ENCODE data around the gene SLC2A11. TPM values are rescaled to one million over a fixed set of nuclear protein-coding genes. Genes with fewer than 3 reads are reported as not detected.

Gene SLC2A11
- total RNA-seq, 1 donor from 2014 or later = 9.2 TPM

DNA sequence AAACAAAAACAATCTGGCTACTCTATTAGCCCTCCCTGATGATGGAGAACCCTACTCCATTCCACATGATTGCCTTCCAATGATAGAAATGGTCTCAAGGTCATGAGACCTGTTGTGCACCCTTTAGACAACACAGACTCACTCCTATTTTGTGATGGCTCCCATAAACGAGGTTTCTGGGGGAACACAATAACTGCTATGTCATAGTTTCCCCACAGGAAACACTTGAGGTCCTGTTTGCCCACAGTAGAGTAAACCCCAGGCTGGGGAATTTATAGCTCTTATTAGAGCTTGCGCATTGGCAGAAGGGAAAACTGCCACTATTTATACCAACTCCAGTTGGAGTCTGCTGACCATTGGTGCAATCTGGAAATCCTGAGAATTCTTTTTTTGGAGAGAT is 65.2 kb downstream of the SLC2A11 start:
- H3K4me1 Mint-ChIP-seq (ENCODE audit: unreplicated experiment) = no peaks in the 10 kb centered on the region
- no peak for DNase-seq (ENCODE audit: low spot score)
- H3K9me3 Mint-ChIP-seq (ENCODE audit: unreplicated experiment) = no peaks in the 10 kb centered on the region
- TF ChIP-seq, protein P1, sequence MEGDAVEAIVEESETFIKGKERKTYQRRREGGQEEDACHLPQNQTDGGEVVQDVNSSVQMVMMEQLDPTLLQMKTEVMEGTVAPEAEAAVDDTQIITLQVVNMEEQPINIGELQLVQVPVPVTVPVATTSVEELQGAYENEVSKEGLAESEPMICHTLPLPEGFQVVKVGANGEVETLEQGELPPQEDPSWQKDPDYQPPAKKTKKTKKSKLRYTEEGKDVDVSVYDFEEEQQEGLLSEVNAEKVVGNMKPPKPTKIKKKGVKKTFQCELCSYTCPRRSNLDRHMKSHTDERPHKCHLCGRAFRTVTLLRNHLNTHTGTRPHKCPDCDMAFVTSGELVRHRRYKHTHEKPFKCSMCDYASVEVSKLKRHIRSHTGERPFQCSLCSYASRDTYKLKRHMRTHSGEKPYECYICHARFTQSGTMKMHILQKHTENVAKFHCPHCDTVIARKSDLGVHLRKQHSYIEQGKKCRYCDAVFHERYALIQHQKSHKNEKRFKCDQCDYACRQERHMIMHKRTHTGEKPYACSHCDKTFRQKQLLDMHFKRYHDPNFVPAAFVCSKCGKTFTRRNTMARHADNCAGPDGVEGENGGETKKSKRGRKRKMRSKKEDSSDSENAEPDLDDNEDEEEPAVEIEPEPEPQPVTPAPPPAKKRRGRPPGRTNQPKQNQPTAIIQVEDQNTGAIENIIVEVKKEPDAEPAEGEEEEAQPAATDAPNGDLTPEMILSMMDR (IDR thresholded peaks at IDR 0.05; ENCODE audit: unreplicated experiment) = no peak
- H3K27ac Mint-ChIP-seq (ENCODE audit: unreplicated experiment) = no peak overlapping the region
- peaks cover 2% of the 10 kb centered on the region for H3K27me3 Mint-ChIP-seq (ENCODE audit: unreplicated experiment)
- peaks cover 28% of the 10 kb centered on the region for H3K36me3 Mint-ChIP-seq (ENCODE audit: low read depth, unreplicated experiment)
- no peak overlapping the region for H3K4me3 Mint-ChIP-seq (ENCODE audit: unreplicated experiment)

DNA sequence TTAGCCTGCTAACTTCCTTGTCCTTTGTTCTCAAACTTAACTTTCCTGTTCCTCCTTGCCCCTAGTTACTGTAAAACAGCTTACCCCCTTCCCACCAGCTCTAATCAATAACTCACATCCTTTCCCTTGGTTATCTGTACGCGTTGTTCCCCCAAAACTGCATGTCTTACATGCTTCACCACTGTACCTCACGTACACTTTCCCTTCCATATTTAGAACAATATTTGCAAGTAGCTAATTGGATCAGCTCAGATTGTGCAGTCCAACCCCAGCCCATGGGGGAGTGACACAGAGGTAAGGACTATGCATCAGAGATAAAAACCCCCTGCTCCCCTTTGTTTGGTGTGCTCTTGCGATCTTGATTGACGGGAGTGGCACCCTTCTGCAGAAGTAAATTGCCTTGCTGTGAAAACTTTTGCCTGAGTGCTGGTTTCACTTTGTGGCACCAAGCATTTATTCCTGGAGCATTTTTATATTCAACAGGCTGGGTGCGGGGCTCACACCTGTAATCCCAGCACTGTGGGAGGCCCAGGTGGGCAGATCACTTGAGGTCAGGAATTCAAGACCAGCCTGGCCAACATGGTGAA is 67.4 kb downstream of the SLC2A11 start:
- H3K9me3 Mint-ChIP-seq (ENCODE audit: unreplicated experiment) = no peaks in the 10 kb centered on the region
- H3K27ac Mint-ChIP-seq (ENCODE audit: unreplicated experiment) = no peak overlapping the region
- H3K36me3 Mint-ChIP-seq (ENCODE audit: low read depth, unreplicated experiment) = peaks cover 32% of the 10 kb centered on the region
- TF ChIP-seq, protein P1 (IDR thresholded peaks at IDR 0.05; ENCODE audit: unreplicated experiment) = no peak
- no peak for DNase-seq (ENCODE audit: low spot score)
- peaks cover 2% of the 10 kb centered on the region for H3K27me3 Mint-ChIP-seq (ENCODE audit: unreplicated experiment)
- peak overlapping the region; percentile 43 for H3K4me3 Mint-ChIP-seq (ENCODE audit: unreplicated experiment)
- no peaks in the 10 kb centered on the region for H3K4me1 Mint-ChIP-seq (ENCODE audit: unreplicated experiment)

DNA sequence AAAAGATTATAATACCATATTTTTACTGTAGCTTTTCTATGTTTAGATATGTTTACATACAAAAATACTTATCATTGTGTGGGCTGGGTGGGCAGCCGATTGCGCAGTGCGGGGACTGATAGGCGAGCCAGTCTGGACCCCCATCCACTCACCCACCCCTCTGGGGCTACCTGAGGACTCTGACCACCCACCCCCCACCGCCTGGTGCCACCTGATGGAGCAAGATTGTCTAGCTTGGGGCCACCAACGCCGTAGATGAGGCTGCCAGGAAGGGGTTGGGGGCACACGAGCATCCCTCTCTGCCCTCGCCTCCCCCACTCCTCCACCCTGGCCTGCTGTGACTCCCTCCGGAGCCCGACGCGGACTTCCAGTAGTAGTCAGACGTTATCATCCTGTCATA is 68.9 kb downstream of the SLC2A11 start:
- no peaks in the 10 kb centered on the region for H3K9me3 Mint-ChIP-seq (ENCODE audit: unreplicated experiment)
- H3K4me3 Mint-ChIP-seq (ENCODE audit: unreplicated experiment) = peak overlapping the region; percentile 54
- H3K4me1 Mint-ChIP-seq (ENCODE audit: unreplicated experiment) = no peaks in the 10 kb centered on the region
- H3K27ac Mint-ChIP-seq (ENCODE audit: unreplicated experiment) = no peak overlapping the region
- H3K36me3 Mint-ChIP-seq (ENCODE audit: low read depth, unreplicated experiment) = peaks cover 38% of the 10 kb centered on the region
- TF ChIP-seq, protein P1 (IDR thresholded peaks at IDR 0.05; ENCODE audit: unreplicated experiment) = no peak
- no peaks in the 10 kb centered on the region for H3K27me3 Mint-ChIP-seq (ENCODE audit: unreplicated experiment)
- DNase-seq (ENCODE audit: low spot score) = no peak

Other genes starting within 250 kb of the SLC2A11 start
- gene DRICH1, start 225.6 kb upstream of the SLC2A11 start, total RNA-seq (ENCODE audit: unreplicated experiment) = not detected
- 0.15 TPM for gene RGL4, start 166.9 kb upstream of the SLC2A11 start, total RNA-seq (ENCODE audit: unreplicated experiment)
- 8.0 TPM for gene ZNF70, start 106.8 kb upstream of the SLC2A11 start, total RNA-seq (ENCODE audit: unreplicated experiment)
- not detected for gene VPREB3, start 103.5 kb upstream of the SLC2A11 start, total RNA-seq (ENCODE audit: unreplicated experiment)
- gene C22orf15, start 94.9 kb upstream of the SLC2A11 start, total RNA-seq (ENCODE audit: unreplicated experiment) = 2.0 TPM
- gene CHCHD10, start 89.9 kb upstream of the SLC2A11 start, total RNA-seq (ENCODE audit: unreplicated experiment) = 55.8 TPM
- 3.4 TPM for gene MMP11, start 85.0 kb upstream of the SLC2A11 start, total RNA-seq (ENCODE audit: unreplicated experiment)
- gene SMARCB1, start 70.9 kb upstream of the SLC2A11 start, total RNA-seq (ENCODE audit: unreplicated experiment) = 105 TPM
- 1.3 TPM for gene DERL3, start 18.9 kb upstream of the SLC2A11 start, total RNA-seq (ENCODE audit: unreplicated experiment)
- gene MIF, start 36.5 kb downstream of the SLC2A11 start, total RNA-seq (ENCODE audit: unreplicated experiment) = 306 TPM
- gene GSTT2B, start 103.3 kb downstream of the SLC2A11 start, total RNA-seq (ENCODE audit: unreplicated experiment) = 6.0 TPM
- 1.4 TPM for gene DDTL, start 109.0 kb downstream of the SLC2A11 start, total RNA-seq (ENCODE audit: unreplicated experiment)
- gene DDT, start 116.6 kb downstream of the SLC2A11 start, total RNA-seq (ENCODE audit: unreplicated experiment) = 73.5 TPM
- gene GSTT2, start 122.3 kb downstream of the SLC2A11 start, total RNA-seq (ENCODE audit: unreplicated experiment) = not detected
- not detected for gene GSTT4, start 147.6 kb downstream of the SLC2A11 start, total RNA-seq (ENCODE audit: unreplicated experiment)
- 61.2 TPM for gene CABIN1, start 153.4 kb downstream of the SLC2A11 start, total RNA-seq (ENCODE audit: unreplicated experiment)